GM19099 (cell line): ENCODE results near the gene ANO8.
A peak's percentile ranks its signal among the peaks of the same experiment; 100 is the strongest.

Experiments used
- POLR2A ChIP-seq: IDR thresholded peaks from 3 replicates; pipeline ENCODE4 v1.6.1; 2011; ENCODE audit warnings: low read depth; ENCODE audit not compliant: insufficient read length; ENCODE audit errors: extremely low read depth

ANO8 gene

DNA sequence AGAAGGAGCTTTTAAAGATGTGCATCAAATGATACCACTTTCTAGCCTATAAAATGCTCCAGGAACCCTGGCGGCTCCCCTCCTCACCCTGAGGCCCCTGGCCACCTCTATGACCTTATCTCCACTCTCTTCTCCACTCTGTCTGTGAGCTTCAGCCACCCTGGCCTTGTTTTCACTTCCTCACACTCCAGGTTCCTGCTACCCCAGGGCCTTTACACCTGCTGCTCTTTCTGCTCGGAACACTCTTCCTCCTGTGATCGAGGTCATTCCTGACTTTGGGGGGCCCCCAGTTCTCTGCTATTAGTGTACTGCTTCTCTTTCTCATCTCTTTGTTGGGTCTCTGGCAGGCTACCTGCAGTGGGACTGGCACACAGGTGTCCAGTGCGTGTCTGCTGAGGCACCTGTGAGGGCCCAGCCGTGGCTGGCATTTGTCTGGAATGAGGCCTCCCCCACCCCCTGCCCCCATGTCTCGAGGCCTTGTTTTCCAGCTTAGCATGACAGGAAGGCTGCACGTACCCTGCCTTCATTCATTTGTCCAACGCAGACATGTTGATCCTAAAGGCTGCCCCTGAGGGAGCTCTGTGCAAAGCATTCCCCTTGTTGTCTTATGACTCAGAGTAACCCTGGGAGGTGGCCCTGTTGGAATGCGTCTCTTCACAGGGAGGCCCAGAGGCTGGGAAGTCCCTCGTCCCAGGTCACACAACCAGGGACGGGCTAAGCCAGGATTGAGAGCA is 23.0 kb downstream of the ANO8 start:
- no peak for TF ChIP-seq POLR2A

DNA sequence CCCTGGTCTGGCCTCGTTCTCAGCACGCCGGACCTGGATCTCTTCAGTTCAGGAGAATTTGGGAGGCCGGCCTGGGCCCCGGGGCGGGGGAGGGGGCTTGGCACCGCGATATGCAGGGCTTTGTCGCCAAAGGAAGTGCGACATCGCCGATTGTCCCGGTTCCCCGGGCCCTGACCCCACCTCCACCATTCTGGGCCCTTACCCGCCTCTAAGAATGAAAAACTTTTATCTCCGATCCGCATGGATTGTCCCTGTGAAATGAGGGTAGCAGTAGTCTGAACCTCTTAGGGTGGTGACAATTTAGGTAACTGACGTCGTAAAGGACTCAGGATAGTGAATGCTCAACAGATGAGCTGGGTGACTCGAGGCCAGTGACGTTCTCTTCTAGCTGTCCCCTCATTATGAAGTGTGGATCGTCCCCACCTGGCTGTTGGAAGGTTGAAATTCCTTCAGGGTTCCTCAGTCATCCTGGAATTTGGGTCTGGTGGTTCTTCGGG is 24.6 kb downstream of the ANO8 start:
- TF ChIP-seq POLR2A = no peak

DNA sequence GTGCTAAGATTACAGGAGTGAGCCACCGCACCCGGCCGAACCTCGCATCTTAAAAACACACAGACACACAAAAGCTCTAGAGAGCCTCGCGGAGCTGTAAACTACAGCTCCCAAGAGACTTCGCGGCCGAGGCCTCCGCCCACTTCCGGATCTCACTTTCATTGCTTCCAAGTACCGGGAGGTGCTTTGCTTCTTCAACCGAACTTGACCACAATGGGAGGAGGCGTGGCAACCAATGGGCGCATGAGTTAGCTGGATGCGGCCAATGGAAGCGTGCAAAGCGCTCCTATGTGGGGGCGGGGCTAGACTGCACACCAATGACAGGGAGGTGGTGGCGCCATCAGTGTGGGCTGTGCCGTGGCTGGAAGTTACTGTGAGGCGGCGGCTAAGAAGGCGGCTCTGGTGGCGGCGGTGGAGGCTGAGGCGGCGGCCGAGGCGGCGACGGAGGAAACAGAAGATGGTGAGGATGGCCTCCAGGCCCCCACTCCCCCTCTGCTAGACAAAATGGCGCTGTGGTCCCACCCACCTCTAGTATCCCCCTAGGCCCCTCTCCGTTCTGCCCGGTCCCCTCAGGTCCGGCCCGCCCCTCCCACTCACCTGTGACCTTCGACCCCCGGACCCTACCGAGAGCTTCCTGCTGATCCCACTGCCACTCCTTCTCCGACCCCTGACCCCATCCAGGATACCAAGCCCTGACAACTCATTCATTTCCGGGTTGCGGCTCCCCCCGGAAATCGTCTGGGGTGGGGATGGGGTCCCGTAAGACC is 25.3 kb downstream of the ANO8 start, which contains the start of gene DDA1:
Gene DDA1 (plus strand): TSS at position 366 of the 767 bp plus-strand sequence. CDS start 92 bp downstream, at position 458.
- peak; percentile 74 for TF ChIP-seq POLR2A

- no peak for TF ChIP-seq POLR2A
Measured at GRCh38 chr19:17307876-17308377, 26.7 kb downstream of the ANO8 start.

DNA sequence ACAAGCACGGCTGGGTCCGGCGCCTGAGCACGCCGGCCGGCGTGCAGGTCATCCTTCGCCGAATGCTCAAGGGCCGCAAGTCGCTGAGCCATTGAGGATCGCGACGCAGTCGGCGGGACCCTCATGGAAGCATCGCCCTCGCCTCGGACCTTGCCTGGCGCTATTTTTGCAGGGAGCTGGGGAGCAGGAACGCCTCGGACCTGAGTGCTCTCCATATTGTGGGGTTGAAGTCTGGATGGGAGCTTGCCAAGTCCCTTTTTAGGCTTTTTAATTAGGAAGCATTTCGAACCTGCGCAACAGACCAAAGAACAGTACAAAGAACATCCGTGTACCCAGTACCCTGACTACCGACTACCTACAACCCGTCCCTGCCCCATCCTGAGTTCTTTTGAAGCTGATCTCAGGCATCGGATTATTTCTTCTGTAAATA is 28.4 kb downstream of the ANO8 start:
- no peak for TF ChIP-seq POLR2A

DNA sequence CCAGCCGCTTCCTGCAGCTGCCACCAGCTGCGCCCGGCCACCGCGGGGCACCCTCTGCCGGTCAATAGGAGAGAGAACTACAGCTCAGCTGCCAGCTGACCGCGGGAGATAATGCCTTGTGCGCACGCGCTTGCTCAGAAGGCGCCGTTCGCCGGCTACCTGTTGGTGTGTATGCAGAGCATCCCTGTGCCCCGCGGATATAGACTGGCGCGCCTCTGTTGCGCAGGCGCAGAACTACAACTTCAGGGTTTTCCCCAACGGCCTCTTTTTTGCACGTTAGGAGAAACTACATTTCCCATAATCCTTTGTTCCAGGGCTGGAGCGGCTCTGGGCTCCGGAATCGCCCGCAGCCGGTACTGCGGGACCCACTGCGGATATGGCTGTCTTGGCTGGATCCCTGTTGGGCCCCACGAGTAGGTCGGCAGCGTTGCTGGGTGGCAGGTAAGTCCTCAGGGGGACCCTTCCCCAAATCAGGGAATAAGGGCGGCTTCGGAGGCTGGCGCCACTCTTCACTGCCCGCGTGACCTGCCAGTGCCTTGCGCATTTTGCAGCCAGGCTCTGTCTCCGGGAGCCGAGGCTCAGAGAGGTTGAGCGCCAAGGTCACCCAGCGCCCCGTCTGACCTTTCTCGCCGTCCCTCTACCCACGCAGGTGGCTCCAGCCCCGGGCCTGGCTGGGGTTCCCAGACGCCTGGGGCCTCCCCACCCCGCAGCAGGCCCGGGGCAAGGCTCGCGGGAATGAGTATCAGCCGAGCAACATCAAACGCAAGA is 29.0 kb downstream of the ANO8 start, which contains the start of gene MRPL34:
Gene MRPL34 (plus strand): TSS at position 356 of the 768 bp plus-strand sequence. CDS start 21 bp downstream, at position 377.
- peak; percentile 72 for TF ChIP-seq POLR2A

DNA sequence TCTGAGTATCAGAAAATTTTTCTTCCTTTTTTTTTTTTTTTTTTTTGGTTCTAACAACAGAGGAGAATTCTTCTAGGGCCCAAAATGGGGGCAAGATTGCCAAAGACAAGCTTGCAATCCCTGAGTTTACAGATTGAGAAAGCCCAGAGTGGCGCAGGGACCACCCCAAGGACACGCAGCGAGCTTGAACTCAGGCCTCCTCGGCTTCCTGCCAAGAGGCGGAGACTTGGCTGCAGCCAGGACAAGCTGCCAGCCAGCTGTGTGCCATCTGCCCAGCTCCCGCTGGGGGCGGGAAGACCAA is 29.5 kb downstream of the ANO8 start:
- no peak for TF ChIP-seq POLR2A

GRCh38 chr19:17304386-17305215 is 30.1 kb downstream of the ANO8 start:
- no peak for TF ChIP-seq POLR2A

GRCh38 chr19:17303940-17304267 is 30.8 kb downstream of the ANO8 start:
- no peak for TF ChIP-seq POLR2A

DNA sequence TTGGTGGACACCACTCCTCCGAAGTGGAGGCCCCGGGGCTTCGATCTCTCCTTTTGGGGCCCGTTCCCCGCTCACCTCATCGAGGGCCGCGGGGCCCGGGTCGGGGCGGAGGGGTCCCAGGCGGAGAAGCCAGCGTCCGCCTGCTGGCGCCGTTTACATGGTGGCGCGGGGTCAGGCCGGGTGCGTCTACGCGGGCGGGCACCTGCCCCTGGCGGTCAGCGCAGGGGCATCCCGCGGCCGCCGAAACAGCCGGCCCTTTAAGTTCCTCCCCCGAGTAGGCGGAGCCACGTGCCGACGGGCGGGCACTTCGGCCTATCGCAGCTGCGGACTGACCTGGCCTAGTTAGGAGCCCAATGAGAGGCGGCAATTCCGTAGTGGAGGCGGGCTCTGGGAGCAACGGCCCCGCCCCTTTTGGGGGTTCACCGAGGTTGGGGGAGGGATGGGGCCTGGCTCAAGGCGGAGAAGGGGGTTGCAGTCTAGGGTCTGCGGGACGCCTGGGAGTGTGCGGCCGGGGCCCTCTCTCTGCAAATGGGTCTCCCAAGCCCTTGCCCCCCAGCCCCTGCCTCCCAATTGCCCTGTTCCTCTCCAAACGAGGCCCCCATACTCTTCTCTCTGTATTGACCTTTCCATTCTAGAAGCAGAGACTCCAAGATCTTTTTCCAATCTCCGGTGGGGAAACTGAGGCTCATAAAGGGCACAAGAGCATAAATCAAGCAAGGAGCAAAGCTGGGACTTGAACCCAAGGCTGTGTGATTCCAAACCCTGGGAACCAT is 31.3 kb downstream of the ANO8 start, which contains the start of gene ABHD8:
Gene ABHD8 (minus strand): TSS at position 259 of the 773 bp plus-strand sequence. CDS start 1,809 bp downstream, outside the sequence.
- peak; percentile 59 for TF ChIP-seq POLR2A

GRCh38 chr19:17302391-17303166 is 32.1 kb downstream of the ANO8 start:
- no peak for TF ChIP-seq POLR2A

DNA sequence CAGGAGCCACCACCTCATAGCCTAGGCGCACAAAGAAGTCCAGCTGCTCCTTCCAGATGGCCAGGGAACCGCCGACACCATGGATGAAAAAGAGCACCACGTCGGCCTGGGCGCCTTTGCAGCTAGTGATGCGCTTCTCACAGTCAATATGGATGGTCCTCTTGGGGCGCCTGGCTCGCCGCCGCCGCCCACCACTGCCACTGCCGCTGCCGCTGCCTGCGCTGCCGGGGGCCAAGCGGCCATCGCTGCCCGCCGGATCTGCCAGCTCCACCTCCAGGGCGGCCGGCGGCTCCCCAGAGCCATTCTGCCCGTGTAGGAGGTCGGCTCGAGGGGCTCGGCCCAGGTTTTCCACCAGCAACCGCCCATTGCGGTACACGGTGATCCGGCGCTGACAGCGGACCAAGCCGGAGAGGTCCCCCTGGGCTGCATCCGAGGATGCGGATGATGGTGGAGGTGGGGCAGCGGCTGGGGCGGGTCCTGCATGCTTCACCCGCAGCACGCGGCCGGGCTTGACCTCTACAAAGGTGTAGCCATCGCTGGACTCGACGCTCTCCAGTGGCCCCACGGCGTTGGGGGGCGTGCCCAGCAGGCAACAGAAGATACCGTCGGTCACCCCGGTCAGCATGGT is 33.5 kb downstream of the ANO8 start:
- no peak for TF ChIP-seq POLR2A
